ENCODE measurements around the gene DMD. TPM values are rescaled to one million over a fixed set of nuclear protein-coding genes. Genes with fewer than 3 reads are reported as not detected.

DMD gene
- polyA plus RNA-seq, 1 donor from 2014 or later: 21.6 TPM

- H3K27ac ChIP-seq (ENCODE audit: low read length): no peak overlapping the region
Observed at GRCh38 chrX:33109858-33110257, 101.5 kb downstream of the DMD start.

GRCh38 chrX:33106737-33107136 is 104.6 kb downstream of the DMD start:
- no peak for TF ChIP-seq POLR2AphosphoS5 (IDR thresholded peaks at IDR 0.05)
- TF ChIP-seq CTCF (IDR thresholded peaks at IDR 0.05; ENCODE audit: poor library complexity, severe bottlenecking): no peak
- TF ChIP-seq, protein P1, sequence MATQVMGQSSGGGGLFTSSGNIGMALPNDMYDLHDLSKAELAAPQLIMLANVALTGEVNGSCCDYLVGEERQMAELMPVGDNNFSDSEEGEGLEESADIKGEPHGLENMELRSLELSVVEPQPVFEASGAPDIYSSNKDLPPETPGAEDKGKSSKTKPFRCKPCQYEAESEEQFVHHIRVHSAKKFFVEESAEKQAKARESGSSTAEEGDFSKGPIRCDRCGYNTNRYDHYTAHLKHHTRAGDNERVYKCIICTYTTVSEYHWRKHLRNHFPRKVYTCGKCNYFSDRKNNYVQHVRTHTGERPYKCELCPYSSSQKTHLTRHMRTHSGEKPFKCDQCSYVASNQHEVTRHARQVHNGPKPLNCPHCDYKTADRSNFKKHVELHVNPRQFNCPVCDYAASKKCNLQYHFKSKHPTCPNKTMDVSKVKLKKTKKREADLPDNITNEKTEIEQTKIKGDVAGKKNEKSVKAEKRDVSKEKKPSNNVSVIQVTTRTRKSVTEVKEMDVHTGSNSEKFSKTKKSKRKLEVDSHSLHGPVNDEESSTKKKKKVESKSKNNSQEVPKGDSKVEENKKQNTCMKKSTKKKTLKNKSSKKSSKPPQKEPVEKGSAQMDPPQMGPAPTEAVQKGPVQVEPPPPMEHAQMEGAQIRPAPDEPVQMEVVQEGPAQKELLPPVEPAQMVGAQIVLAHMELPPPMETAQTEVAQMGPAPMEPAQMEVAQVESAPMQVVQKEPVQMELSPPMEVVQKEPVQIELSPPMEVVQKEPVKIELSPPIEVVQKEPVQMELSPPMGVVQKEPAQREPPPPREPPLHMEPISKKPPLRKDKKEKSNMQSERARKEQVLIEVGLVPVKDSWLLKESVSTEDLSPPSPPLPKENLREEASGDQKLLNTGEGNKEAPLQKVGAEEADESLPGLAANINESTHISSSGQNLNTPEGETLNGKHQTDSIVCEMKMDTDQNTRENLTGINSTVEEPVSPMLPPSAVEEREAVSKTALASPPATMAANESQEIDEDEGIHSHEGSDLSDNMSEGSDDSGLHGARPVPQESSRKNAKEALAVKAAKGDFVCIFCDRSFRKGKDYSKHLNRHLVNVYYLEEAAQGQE (IDR thresholded peaks at IDR 0.05; ENCODE audit: borderline replicate concordance): no peak
- TF ChIP-seq SMC3 (conservative IDR thresholded peaks at IDR 0.05; ENCODE audit: poor library complexity): no peak
- TF ChIP-seq TAF1 (IDR thresholded peaks at IDR 0.05; ENCODE audit: low read depth): no peak
- TF ChIP-seq RAD21 (conservative IDR thresholded peaks at IDR 0.05): no peak
- no peak for TF ChIP-seq EZH2 (IDR thresholded peaks at IDR 0.05; ENCODE audit: borderline replicate concordance, insufficient read depth, low read length, poor library complexity, severe bottlenecking)
- no peak for TF ChIP-seq MXI1 (conservative IDR thresholded peaks at IDR 0.05; ENCODE audit: poor library complexity, severe bottlenecking)
- TF ChIP-seq EP300 (conservative IDR thresholded peaks at IDR 0.05; ENCODE audit: poor library complexity, severe bottlenecking): no peak
- H3K79me2 ChIP-seq (replicated peaks; ENCODE audit: insufficient read depth, low read length): no peaks in the 10 kb centered on the region
- H3K27me3 ChIP-seq (ENCODE audit: insufficient read depth, low read depth, low read length): no peaks in the 10 kb centered on the region
- H3K9ac ChIP-seq (ENCODE audit: low read length): no peak overlapping the region
- no peaks in the 10 kb centered on the region for H3K9me2 ChIP-seq (ENCODE audit: insufficient read depth, low read length)
- H3K9me3 ChIP-seq (ENCODE audit: low read length): no peaks in the 10 kb centered on the region
- H4K20me1 ChIP-seq (ENCODE audit: insufficient read depth): no peaks in the 10 kb centered on the region
- no peak overlapping the region for H3K4me3 ChIP-seq (ENCODE audit: low read length)
- no peak overlapping the region for H3K27ac ChIP-seq (ENCODE audit: low read length)
- H3K36me3 ChIP-seq (ENCODE audit: insufficient read depth, low read length): no peaks in the 10 kb centered on the region
- H2AFZ ChIP-seq (ENCODE audit: low read depth, low read length): no peak overlapping the region
- H3F3A ChIP-seq (ENCODE audit: insufficient read depth, low read length, poor library complexity, severe bottlenecking): no peaks in the 10 kb centered on the region
- H3K4me2 ChIP-seq (ENCODE audit: low read length): no peak overlapping the region

More at GRCh38 chrX:33109858-33110257, 101.5 kb downstream of the DMD start:
- no peak overlapping the region for H2AFZ ChIP-seq (ENCODE audit: low read depth, low read length)
- no peaks in the 10 kb centered on the region for H3K9me3 ChIP-seq (ENCODE audit: low read length)
- H3F3A ChIP-seq (ENCODE audit: insufficient read depth, low read length, poor library complexity, severe bottlenecking): no peaks in the 10 kb centered on the region
- no peaks in the 10 kb centered on the region for H4K20me1 ChIP-seq (ENCODE audit: insufficient read depth)
- H3K27me3 ChIP-seq (ENCODE audit: insufficient read depth, low read depth, low read length): no peaks in the 10 kb centered on the region
- H3K4me2 ChIP-seq (ENCODE audit: low read length): no peak overlapping the region
- no peak overlapping the region for H3K9ac ChIP-seq (ENCODE audit: low read length)
- no peak overlapping the region for H3K4me3 ChIP-seq (ENCODE audit: low read length)
- H3K36me3 ChIP-seq (ENCODE audit: insufficient read depth, low read length): no peaks in the 10 kb centered on the region
- no peaks in the 10 kb centered on the region for H3K9me2 ChIP-seq (ENCODE audit: insufficient read depth, low read length)
- no peaks in the 10 kb centered on the region for H3K79me2 ChIP-seq (replicated peaks; ENCODE audit: insufficient read depth, low read length)
- TF ChIP-seq MXI1 (conservative IDR thresholded peaks at IDR 0.05; ENCODE audit: poor library complexity, severe bottlenecking) (no peak), CTCF (IDR thresholded peaks at IDR 0.05; ENCODE audit: poor library complexity, severe bottlenecking) (no peak), TAF1 (IDR thresholded peaks at IDR 0.05; ENCODE audit: low read depth) (no peak), EZH2 (IDR thresholded peaks at IDR 0.05; ENCODE audit: borderline replicate concordance, insufficient read depth, low read length, poor library complexity, severe bottlenecking) (no peak), SMC3 (conservative IDR thresholded peaks at IDR 0.05; ENCODE audit: poor library complexity) (no peak), RAD21 (conservative IDR thresholded peaks at IDR 0.05) (no peak), POLR2AphosphoS5 (IDR thresholded peaks at IDR 0.05) (no peak), EP300 (conservative IDR thresholded peaks at IDR 0.05; ENCODE audit: poor library complexity, severe bottlenecking) (no peak)
- TF ChIP-seq, protein P1 (IDR thresholded peaks at IDR 0.05; ENCODE audit: borderline replicate concordance): no peak
